EL (cell line): ENCODE measurements around the gene AFAP1.

Source experiments
- DNase-seq: peaks from one replicate; pipeline ENCODE4 v3.0.0-alpha.2; 2016

Gene AFAP1

DNA sequence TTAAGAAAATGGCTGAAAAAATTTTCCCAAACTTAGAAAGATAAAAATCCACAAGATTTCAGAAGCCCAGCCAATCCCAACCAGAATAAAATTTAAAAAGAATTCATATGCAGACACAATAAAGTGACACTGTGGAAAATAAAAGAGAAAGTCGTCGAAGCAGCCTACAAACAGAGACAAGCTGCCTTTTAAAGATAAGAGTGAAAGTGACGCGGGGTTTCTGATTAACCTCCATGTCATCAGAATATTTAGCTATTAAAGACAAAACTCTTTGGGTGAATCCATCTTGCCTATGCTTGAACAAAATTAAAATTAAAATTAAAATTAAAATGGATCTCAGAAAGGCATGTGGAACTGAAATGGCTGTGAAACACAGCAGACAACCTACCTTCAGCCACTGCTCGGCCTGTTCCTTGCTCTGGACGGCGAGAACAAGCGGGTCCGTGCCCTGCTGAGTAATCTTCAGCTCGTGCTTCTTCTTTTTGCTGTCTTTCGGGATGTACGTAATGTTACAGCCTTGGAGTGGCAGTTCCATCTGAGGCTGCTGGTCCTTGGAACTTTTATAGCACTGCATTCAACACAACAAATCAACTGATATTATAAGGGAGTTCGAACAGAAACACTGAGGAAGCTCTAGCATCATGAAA, 101.4 kb downstream of the AFAP1 start:
- DNase-seq: no peak

DNA sequence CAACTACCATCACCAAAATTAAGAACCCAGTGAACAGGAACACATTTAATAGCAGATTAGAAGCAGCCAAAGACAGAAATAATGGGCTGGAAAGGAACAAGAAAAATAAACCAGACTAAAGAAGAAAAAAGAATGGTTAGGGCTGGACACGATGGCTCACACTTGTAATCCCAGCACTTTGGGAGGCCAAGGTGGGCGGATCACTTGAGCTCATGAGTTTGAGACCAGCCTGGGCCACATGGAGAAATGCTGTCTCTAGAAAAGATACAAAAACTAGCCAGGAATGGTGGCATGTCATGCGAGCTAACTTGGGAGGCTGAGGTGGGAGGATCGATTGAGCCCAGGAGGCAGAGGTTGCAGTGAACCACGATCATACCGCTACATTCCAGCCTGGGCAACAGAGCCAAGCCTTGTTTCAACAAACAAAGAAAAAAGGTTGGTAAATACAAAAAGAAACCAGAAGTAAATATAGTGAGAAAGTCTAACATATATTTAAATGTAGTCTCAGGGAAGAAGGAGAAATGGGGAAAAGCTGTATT, 102.0 kb downstream of the AFAP1 start:
- no peak for DNase-seq

DNA sequence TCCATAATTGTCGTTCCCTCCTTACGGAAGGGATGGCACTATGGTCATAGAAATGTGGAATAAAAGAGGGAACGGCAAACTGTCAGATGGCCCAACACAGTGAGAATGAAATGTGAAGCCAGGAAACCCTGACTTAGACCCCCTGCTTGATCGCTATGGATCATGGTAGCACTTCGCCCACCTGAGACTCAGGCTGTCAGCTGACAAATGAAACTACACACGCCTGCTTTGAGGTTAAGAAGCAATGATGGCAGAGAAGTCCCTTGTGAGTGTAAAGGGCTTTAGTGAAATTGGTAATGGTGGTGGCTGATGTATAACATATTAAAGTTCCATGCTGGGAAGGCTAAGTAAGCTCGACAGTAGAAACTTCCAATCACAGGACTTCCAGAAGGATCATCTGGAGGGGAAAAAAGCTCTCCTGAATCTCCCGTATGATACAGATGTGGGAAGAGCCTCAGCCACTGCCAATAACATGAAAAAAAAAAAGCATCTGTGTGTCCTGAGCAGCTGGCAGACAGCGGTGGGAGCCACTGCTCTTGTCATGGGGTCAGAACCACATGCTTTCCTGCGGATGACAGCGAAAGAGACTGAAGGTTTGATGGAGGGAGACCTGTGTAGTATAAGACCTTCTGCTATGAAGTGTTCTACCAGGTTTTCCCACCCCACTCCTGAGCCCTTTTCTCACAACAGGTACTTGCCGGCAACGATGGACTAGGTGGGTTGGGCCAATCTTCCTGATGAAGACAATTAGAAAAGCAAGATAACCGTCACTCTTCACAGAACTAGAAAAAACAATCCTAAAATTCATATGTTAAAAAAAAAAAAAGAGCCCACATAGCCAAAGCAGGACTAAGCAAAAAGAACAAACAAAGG, 107.6 kb downstream of the AFAP1 start:
- DNase-seq: no peak

DNA sequence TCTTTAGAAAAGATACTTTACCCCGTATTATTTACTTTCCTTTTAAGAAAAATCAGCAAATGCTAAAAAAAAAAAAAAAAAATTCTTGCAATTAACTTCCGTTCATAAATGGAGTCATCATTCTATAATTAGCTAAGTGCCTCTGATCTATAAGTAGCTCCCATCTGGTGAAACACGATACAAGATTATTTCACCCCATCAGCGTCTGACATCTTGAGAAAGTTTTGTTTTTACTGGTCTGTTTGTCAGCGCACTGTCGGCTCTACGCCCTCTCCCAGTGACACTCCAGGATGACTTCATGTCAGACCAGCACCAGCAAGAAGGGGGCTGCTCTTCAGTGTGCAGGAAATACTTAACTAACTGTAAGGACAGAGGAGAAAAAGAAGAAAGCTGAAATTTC, 108.3 kb downstream of the AFAP1 start:
- peak; percentile 76 for DNase-seq

DNA sequence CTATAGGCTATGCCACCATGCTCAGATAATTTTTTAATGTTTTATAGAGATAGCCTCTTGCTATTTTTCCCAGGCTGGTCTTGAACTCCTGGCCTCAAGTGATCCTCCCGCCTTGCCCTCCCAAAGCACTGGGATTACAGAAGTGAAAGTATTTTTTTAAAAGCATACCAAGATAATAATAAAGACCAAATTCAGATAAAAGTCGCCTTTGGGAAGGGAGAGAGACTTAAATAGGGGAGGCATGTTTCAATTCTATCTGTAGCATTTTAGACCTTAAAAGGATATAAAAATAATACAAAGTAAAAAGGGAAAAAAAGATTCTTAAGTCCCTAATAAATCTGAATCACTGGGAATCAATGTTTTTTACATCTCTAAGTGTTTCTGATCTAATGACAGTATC, 108.9 kb downstream of the AFAP1 start:
- no peak for DNase-seq

DNA sequence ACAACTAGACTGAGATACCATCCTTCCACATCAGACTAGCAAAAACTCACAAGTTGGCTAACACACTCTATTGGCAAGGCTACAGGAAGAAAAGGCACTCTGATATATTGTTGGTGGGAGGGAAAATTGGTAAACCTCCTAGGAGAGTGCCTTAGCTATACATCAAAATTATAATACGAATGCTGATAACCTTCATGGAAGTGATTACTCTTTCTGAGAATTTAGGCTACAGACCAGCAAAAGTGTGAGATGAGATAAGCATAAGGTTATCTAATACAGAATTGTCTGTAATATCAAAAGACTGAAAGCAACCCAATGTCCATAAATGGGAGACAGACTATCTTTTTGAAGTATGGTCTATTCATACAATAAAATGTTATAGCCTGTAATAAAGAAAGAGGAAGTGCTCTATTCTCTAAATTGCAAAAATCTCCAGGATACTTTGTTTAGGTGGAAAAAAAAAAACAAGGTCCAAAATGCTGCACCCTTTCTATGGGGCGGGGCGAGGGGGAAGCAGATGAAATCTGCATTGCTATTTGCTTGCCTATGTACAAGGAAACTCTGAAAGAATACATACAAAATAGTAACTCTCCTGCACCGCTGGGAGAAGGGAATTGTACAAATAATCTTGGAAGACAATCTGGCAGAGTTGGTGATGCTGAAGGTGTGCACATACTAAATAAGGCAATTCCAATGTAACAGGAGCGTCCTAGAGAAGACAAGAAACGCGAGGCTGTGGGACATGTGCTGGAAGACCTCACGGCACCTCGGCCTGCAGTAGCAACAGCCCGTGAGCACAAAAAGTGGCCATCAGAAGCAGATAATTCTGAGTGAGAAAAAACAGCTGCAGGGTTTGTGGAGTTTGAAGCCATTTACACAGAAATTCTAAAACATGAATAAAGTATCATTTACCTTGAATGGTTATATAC, 109.7 kb downstream of the AFAP1 start:
- no peak for DNase-seq

DNA sequence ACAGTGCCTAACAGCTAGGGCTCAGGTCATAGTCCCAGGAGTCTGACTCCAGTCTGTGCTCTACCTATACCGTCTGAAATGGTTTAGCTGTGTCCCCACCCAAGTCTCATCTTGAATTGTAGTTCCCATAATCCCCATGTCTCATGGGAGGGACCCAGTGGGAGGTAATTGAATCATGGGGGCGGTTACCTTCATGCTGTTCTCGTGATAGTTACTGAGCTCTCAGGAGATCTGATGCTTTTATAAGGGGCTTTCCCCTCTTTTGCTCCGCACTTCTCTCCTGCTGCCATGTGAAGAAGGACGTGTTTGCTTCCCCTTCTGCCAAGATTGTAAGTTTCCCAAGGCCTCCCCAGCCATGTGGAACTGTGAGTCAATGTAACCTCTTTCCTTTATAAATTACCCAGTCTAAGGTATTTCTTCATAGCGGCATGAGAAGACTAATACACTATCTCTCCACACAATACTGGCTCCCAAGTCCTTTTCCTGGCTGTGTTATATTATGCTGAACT, 110.8 kb downstream of the AFAP1 start:
- peak; percentile 74 for DNase-seq

DNA sequence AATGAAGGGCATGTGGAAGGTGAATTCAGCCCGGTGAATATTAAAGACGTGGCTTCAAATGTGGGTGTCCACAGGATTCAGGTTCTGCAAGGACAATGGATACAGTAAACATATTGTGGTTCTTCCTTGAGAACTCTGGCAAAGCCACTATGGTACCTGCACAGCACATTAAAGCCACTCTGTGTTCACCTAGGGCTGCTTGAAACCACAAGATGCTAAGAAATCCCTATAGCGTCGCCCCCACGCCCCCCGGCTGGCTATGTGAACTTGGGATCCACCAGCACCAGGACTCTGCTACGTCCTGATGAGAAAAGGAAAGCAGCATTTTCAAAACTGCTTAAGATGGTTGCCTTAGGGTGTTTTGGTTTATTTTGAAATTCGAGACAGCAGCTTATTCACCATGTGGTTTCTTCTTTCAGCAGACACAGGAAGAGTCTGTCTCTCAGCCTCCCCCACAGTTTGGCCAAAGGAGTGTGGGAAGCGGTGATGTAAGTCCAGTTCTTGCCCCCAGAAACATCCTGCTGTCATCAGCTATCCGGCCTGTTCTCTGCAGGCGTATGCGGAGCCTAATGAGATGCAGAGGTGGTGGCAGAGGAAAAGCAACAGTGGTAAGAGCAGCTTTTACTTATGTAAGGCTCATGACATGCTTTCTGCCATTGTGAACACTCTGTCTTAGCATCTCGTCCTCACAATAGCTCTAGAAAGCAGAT, 111.5 kb downstream of the AFAP1 start:
- DNase-seq: peak; percentile 99

DNA sequence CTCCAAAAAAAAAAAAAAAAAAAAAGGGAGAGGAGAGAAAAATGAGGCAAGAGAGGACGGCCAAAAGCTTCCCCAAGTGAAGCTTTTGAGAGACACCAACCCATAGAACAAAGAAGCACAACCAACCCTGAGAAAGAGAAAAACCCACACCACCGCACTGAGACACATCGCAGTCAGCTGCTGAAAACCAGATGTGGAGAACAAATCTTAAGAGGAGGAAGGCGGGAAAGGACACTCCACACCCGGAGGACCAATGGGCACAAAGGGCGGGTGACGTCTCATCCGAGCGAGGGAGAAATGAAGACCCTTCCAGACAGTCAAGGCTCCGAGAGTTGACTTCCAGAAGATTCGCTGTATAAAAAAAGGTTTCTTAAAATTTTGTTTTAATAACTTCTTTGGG, 112.1 kb downstream of the AFAP1 start:
- no peak for DNase-seq

DNA sequence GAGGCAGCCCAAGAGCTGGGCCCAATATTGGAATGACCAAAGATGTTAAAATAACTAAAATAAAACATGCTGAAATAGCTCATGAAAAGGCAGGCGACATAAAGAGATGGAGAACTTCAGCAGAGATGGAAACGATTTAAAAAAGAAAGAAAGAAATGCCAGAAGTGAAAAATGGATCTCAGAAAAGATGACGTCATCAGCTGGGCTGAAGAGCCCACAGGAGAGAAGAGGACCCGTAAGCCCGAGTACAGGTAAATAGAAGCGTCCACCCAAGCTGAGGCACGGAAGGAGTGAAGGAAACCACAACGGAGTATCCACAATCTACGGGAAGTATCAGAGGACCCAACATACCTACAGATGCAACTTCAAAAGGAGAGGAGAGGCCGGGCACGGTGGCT, 112.8 kb downstream of the AFAP1 start:
- no peak for DNase-seq

DNA sequence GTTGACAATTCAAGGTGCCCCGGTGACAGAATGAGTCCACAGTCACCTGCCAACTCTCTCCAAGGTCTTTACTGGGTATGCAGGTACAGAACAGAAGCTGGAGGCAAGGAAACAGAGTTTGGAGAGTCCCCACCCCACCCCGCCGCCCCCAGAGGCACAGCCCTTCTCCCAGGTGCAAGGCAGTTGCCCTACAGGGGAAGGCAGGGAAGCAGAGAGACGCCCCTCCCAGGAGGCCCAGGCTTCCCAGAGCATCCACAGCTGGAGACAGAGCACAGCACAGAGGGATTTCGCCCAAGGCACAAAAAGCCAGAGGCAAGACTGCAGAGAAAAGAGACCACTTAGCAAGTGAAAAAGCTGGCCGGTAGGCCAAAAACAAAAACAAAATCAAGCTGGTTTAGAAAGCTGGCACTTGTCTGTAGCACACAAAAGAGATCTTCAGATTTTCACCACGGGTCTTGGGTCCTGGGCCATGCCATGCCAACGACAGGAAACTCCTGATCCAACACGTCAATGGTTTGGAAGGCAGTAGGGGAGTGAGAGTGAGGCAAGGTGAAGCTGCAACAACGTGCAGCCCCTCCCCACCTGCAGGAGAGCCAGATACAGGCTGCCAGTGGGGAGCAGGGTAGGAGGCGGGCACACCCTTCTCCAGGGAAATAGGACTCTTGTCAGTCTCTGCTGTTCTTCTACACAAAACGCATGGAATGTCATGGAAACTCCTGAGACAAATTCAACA, 113.3 kb downstream of the AFAP1 start:
- no peak for DNase-seq

DNA sequence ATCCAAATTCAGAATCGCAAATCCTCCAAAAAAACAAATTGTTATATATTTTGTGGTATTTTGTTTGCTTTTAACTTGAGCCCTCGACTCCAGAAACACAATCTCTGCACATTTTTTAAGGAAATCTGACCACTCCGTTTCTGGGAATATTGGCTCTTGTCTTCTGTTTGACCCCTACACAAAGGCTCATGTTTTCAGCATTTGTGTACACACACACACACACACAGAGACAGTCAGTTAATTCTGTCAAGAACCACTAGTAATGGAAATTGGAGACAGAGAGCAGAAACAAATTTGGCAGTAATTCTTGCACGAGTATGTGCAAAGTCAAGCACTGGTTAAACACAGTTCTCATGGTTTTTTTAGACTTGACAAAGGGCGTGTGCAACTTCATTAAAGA, 115.4 kb downstream of the AFAP1 start:
- DNase-seq: no peak

DNA sequence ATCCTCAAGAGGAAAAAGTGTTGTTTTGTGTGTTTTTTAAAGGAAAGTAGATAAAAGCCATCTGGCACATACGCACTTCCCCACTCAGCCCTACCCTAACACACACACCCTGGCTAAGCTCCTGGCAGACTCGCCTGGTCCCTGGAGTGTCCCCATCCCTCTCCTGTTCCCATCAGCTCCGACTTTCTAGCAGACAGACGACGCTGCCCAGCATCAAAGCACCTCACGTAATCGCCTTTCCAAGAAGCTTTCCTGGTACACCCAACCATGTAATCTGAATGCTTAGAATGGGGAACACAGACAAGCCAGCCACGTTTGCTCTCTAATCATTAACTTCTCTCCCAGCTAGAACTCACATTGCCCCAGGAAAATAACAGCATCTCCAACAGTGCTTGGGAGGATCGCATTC, 116.2 kb downstream of the AFAP1 start:
- no peak for DNase-seq

DNA sequence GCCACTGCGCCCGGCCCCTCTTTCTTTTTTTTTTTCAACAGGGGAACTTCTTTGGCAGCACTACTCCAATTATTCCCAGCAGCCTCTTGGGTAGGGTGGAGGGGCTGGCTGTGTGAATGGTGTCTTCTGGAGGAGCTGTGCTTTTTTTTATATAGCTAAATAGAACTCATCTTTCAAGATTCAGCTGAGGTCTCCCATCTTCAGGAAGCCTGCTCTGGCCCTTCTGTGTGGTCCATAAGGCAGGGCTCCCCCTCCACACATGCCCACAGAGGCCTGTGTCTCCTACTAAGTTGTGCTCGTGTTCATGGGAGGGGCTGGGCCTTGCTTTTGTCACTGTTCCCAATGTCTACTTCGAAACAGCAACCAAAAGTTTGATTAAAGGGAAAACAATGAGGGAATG, 116.8 kb downstream of the AFAP1 start:
- no peak for DNase-seq

DNA sequence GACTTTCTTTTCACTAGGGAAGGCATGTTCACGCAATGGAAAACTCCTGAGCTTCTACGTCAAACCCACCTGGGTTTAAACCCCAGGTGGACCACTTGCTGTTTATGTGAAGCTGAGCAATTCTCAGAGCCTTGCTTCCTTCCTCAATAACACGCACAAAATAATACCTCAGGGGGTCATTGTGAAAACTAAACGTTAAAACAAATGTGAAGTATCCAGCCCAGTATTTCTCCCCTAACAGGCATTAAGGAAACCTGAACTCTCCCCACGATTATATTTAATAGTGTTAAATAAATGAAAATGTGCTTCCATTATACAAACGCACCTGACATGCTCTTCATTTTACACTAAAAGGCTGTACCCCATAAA, 117.5 kb downstream of the AFAP1 start:
- DNase-seq: no peak

DNA sequence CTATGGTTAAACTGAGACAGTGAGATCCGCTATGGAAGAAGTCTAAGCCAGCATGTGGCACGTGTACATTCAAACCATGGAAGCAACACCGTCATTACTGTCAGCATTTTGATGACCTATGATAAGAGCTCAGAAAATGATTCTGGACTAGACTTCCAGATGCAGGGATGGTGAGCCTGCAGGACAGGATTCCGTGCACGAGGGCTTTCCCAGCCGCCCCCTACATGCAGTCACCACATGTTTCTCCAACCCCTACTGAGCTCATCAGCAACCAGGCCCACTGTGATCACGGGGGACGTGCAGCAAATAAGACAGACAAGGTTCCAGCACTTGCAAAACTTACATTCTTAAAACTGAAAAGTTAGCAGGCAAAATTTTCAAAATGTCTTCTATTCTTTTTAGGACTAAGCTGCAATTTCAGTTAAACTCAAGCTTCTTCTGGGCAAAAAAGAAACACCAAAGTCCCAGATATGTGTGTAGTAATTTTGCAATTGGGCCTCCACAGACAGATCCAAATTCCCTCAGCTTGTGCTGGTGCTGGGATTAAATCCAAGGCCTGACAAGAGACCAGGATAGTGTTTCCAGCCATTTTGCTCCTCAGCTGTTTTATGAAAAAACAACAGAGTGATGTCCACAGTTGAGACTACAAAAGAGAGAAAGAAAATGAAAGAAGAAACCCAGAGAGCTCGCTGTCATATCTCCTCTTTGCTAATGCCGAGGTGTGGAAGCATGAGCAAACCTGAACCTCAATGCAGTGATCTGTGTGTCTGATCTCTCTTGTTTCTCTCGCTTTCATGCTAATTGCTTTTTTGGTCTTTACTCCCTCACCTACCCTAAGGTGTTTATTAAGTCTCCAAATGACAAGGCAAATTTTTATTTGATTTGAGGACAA, 118.2 kb downstream of the AFAP1 start:
- no peak for DNase-seq

DNA sequence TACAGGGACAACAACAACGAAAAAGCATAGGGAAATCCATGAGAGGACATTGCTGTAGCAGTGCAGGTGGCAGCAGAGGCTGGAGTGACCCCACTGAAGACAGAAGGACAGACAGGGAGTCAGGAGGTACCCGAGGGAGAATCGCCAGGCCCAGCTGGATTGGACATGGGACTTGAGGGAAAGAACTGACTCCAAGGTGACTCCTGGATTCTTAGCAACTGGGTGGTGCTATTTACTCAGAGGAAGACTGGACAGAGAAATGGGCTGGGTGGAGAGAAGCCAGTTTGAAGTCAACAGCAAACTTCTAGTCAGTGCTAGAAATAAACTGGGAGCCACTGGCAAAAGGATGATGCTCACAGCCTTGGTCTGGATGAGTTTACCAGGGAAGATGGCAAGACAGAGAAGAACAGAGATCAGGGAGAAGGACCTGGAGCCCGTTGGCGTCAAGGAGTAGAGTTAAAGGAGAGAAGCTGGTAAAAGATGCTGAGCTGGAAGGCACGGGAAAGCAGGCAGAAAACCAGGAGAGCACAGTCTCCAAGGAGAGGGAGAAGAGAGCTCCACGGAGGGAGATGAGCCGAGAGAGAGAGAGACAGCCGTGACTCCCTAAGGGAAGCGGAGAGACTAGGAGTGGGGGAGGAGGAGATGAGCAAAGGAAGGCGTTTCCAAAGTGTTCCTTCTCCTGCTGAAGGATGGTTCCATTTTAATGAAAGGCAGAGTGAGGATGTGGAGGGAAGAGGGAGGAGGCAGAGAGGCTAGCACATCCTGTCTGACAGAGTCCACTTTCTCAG, 119.4 kb downstream of the AFAP1 start:
- no peak for DNase-seq

DNA sequence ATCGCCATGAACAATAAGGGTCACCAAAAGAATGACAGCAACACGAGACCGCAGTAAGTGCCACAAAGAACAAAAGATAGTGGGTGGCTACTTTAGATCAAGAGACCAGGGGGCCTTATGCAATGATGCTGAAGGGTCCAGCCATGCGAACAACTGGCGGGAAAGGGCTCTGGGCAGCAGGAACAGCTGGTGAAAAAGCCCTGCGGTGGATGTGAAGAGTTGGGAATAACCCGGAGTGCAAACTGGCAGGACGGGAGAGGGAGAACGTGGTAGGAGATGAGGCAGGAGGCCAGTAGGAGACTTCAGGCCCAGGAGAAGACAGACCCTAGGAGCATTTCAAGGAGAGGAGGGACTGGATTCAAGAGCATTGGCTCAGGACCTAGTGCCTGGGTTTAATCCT, 120.2 kb downstream of the AFAP1 start:
- DNase-seq: no peak

DNA sequence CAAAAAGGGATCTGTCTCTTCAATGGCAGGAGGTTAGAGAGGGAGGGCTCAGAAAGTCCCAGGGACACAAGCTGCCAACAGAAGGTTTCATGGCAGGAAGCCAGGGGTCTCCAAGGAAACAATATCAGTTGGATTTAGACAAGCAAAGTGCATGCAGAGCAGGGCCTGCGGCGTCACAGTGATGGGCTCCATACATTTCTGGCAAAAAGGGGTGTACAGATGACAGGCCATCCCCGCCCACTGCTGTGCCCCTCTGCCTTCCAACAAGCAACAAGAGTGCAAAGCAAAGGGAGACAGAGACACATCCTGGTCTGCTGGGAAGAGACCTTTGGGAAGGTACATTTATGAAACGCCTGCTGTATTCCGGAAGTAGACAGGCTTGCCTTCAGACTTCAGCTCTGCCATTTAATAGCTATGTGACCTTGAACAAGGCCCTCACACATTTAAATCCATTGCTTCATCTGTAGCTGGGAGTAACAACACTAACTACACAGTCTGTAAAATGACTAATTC, 121.2 kb downstream of the AFAP1 start:
- DNase-seq: no peak
